Neural progenitor cell (in vitro differentiated cells): ENCODE measurements around the gene CACNA1D. TPM values are rescaled to one million over a fixed set of nuclear protein-coding genes. Genes with fewer than 3 reads are reported as not detected.
"Not testable (repeated sequence)": the region's sequence is repeated elsewhere in the genome, so short reads cannot be mapped to it uniquely, and the experiment has no call there.

Source experiments
- DNase-seq: peaks from one replicate; pipeline ENCODE4 v3.0.0-alpha.2; 2016; ENCODE audit warnings: low spot score
- H2AFZ ChIP-seq: fragments of 200-600 bp; sonication (generic); replicated peaks from 2 replicates; pipeline ENCODE4 v1.6.1; 2016; ENCODE audit warnings: antibody characterized with exemption
- H3F3A ChIP-seq: fragments of 200-600 bp; sonication (generic); 2 replicates; pipeline ENCODE4 v1.6.1; 2016; ENCODE audit warnings: antibody characterized with exemption, low read depth
- H3K27ac ChIP-seq: fragments of 200-600 bp; sonication (generic); 2 replicates; pipeline ENCODE4 v1.5.1; 2016; ENCODE audit warnings: mild to moderate bottlenecking
- H3K27me3 ChIP-seq: fragments of 200-600 bp; sonication (generic); 2 replicates; pipeline ENCODE4 v1.6.1; 2016; ENCODE audit warnings: mild to moderate bottlenecking, moderate library complexity
- H3K36me3 ChIP-seq: fragments of 200-600 bp; sonication (generic); 2 replicates; pipeline ENCODE4 v1.5.1; 2016
- H3K4me1 ChIP-seq: fragments of 200-600 bp; sonication (generic); 2 replicates; pipeline ENCODE4 v1.6.1; 2016; ENCODE audit warnings: mixed run types
- H3K4me2 ChIP-seq: fragments of 200-600 bp; sonication (generic); 2 replicates; pipeline ENCODE4 v1.6.1; 2016
- H3K4me3 ChIP-seq: fragments of 200-600 bp; sonication (generic); 2 replicates; pipeline ENCODE4 v1.5.1; 2016
- H3K79me2 ChIP-seq: fragments of 200-600 bp; sonication (generic); 2 replicates; pipeline ENCODE4 v1.6.1; 2016; ENCODE audit warnings: low read depth
- H3K9ac ChIP-seq: fragments of 200-600 bp; sonication (generic); 2 replicates; pipeline ENCODE4 v1.6.1; 2016
- H3K9me3 ChIP-seq: fragments of 200-600 bp; sonication (generic); 2 replicates; pipeline ENCODE4 v1.5.1; 2016; ENCODE audit warnings: low read depth
- H4K20me1 ChIP-seq: fragments of 200-600 bp; sonication (generic); 2 replicates; pipeline ENCODE4 v1.6.1; 2016; ENCODE audit warnings: low read depth
- H3K27ac Mint-ChIP-seq: 3 replicates; pipeline ENCODE4 v1.8.0; 2021; ENCODE audit warnings: mixed read lengths
- H3K27me3 Mint-ChIP-seq: 2 replicates; pipeline ENCODE4 v1.8.0; 2022; ENCODE audit warnings: low read depth, mild to moderate bottlenecking, inconsistent platforms, moderate library complexity, mixed read lengths; ENCODE audit not compliant: insufficient read depth
- H3K36me3 Mint-ChIP-seq: 3 replicates; pipeline ENCODE4 v1.8.0; 2021; ENCODE audit warnings: mixed read lengths
- H3K4me1 Mint-ChIP-seq: 3 replicates; pipeline ENCODE4 v1.8.0; 2021; ENCODE audit warnings: mixed read lengths
- H3K4me3 Mint-ChIP-seq: 3 replicates; pipeline ENCODE4 v1.8.0; 2021; ENCODE audit warnings: mild to moderate bottlenecking, moderate library complexity, mixed read lengths
- H3K9me3 Mint-ChIP-seq: 3 replicates; pipeline ENCODE4 v1.8.0; 2020; ENCODE audit warnings: mixed read lengths
- EZH2 ChIP-seq: fragments of 200-600 bp; sonication (generic); IDR thresholded peaks from 2 replicates; pipeline ENCODE4 v1.6.1; 2017; ENCODE audit warnings: antibody characterized with exemption, mild to moderate bottlenecking, moderate library complexity
- EZH2phosphoT487 ChIP-seq: fragments of 200-600 bp; sonication (generic); IDR thresholded peaks from 2 replicates; pipeline ENCODE4 v1.6.1; 2017; ENCODE audit warnings: antibody characterized with exemption
- total RNA-seq: library from RNA; depleted of rRNA; stranded (reverse); fragments of >200 nt; gene quantifications from 2 replicates; pipeline ENCODE4 v1.2.3, GENCODE V29; 2015; ENCODE audit warnings: low replicate concordance
- TF ChIP-seq, protein P1 (sequence below): fragments of 200-600 bp; sonication (generic); IDR thresholded peaks from 2 replicates; pipeline ENCODE4 v1.5.1; 2017; ENCODE audit warnings: antibody characterized with exemption, mild to moderate bottlenecking

CACNA1D gene
- total RNA-seq, 1 donor from 2014 or later, result 4.7 TPM

DNA sequence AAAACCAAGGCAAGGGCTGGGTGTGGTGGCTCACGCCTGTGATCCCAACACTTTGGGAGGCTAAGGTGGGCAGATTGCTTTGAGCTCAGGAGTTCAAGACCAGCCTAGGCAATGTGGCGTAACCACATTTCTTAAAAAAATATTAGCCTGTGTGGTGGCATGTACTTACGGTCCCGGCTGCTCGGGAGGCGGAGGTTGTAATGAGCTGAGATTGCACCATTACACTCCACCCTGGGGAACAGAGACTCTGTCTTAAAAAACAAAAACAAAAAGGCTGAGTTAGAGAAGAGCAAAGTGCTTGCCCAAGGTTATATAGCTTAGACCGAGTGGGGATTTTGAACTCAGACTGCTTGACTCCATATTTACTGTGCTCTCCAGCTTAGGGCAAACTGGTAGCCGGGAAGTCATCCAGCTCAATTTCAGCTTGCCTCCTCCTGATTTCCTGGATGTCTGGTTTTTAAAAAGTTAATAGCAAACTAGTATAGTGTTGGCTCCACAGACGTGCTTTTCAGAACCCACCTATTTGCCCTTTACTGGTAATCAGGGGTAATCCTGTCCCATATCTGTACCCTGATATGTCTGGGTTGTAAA is 138.9 kb downstream of the CACNA1D start:
- Histone ChIP-seq H3K4me2 (no peak overlapping the region), H3K9me3 (no peaks in the 10 kb centered on the region), H3K36me3 (no peaks in the 10 kb centered on the region), H3K4me3 (no peak overlapping the region), H3K9ac (no peak overlapping the region), H2AFZ (no peak overlapping the region), H3F3A (no peaks in the 10 kb centered on the region), H3K4me1 (no peaks in the 10 kb centered on the region), H4K20me1 (no peaks in the 10 kb centered on the region), H3K79me2 (no peaks in the 10 kb centered on the region), H3K27ac (no peak overlapping the region), H3K27me3 (no peaks in the 10 kb centered on the region)
- TF ChIP-seq, protein P1, sequence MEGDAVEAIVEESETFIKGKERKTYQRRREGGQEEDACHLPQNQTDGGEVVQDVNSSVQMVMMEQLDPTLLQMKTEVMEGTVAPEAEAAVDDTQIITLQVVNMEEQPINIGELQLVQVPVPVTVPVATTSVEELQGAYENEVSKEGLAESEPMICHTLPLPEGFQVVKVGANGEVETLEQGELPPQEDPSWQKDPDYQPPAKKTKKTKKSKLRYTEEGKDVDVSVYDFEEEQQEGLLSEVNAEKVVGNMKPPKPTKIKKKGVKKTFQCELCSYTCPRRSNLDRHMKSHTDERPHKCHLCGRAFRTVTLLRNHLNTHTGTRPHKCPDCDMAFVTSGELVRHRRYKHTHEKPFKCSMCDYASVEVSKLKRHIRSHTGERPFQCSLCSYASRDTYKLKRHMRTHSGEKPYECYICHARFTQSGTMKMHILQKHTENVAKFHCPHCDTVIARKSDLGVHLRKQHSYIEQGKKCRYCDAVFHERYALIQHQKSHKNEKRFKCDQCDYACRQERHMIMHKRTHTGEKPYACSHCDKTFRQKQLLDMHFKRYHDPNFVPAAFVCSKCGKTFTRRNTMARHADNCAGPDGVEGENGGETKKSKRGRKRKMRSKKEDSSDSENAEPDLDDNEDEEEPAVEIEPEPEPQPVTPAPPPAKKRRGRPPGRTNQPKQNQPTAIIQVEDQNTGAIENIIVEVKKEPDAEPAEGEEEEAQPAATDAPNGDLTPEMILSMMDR, result no peak
- TF ChIP-seq EZH2phosphoT487 (no peak), EZH2 (no peak)
- H3K4me1 Mint-ChIP-seq, result peaks cover 12% of the 10 kb centered on the region
- H3K36me3 Mint-ChIP-seq, result no peaks in the 10 kb centered on the region
- DNase-seq, result no peak
- H3K4me3 Mint-ChIP-seq, result no peak overlapping the region
- no peak overlapping the region for H3K27ac Mint-ChIP-seq
- H3K9me3 Mint-ChIP-seq, result peaks cover 3% of the 10 kb centered on the region
- peaks cover 4% of the 10 kb centered on the region for H3K27me3 Mint-ChIP-seq

GRCh38 chr3:53635041-53635440 is 140.6 kb downstream of the CACNA1D start:
- Mint-ChIP-seq H3K27me3 (no peaks in the 10 kb centered on the region), H3K4me3 (no peak overlapping the region), H3K9me3 (peaks cover 3% of the 10 kb centered on the region), H3K36me3 (no peaks in the 10 kb centered on the region), H3K27ac (no peak overlapping the region), H3K4me1 (no peaks in the 10 kb centered on the region)
- no peak overlapping the region for H3K4me2 ChIP-seq
- H3F3A ChIP-seq, result no peaks in the 10 kb centered on the region
- no peaks in the 10 kb centered on the region for H3K79me2 ChIP-seq
- no peaks in the 10 kb centered on the region for H3K4me1 ChIP-seq
- no peaks in the 10 kb centered on the region for H3K36me3 ChIP-seq
- no peaks in the 10 kb centered on the region for H3K9me3 ChIP-seq
- H4K20me1 ChIP-seq, result no peaks in the 10 kb centered on the region
- H3K9ac ChIP-seq, result no peak overlapping the region
- no peak overlapping the region for H3K27ac ChIP-seq
- TF ChIP-seq EZH2 (no peak), EZH2phosphoT487 (no peak)
- TF ChIP-seq, protein P1, result no peak
- no peak for DNase-seq
- H3K4me3 ChIP-seq, result no peak overlapping the region
- no peaks in the 10 kb centered on the region for H3K27me3 ChIP-seq
- H2AFZ ChIP-seq, result no peak overlapping the region

- H3K4me3 ChIP-seq, H3K9ac ChIP-seq, H3K27ac Mint-ChIP-seq, H3K27me3 ChIP-seq, H3K79me2 ChIP-seq, H3K4me2 ChIP-seq, H3K36me3 ChIP-seq, H3K9me3 Mint-ChIP-seq, H3K4me1 Mint-ChIP-seq, H3K27me3 Mint-ChIP-seq, H3K27ac ChIP-seq, DNase-seq, H2AFZ ChIP-seq, H3F3A ChIP-seq, H3K9me3 ChIP-seq, H4K20me1 ChIP-seq, H3K36me3 Mint-ChIP-seq, H3K4me3 Mint-ChIP-seq, H3K4me1 ChIP-seq: not testable (repeated sequence)
These were observed 144.4 kb downstream of the CACNA1D start for GRCh38 chr3:53638806-53639205.

DNA sequence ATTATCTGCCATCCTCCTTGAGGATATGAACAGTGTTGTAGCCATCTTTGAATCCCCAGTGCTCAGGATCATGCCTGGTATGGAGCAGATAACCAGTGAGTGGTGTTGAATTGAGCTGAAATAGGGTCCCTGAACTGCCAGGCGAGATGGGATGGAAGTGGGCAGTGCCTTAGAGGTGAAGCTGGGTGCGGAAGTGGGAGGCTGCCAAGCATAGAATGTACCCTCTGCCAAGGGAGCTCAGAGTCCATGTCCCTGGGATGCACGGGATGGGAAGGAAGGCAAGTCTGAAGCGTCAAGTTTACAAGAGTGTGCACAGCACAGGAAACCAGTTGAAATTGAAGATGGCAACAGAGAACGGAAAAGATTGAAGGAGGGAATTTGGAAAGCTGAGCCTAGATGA is 147.0 kb downstream of the CACNA1D start:
- Histone ChIP-seq H3F3A (no peaks in the 10 kb centered on the region), H3K79me2 (no peaks in the 10 kb centered on the region), H3K9ac (no peak overlapping the region), H3K9me3 (no peaks in the 10 kb centered on the region), H3K27ac (no peak overlapping the region), H4K20me1 (no peaks in the 10 kb centered on the region), H3K4me1 (no peaks in the 10 kb centered on the region), H3K36me3 (no peaks in the 10 kb centered on the region), H3K4me3 (no peak overlapping the region), H3K27me3 (no peaks in the 10 kb centered on the region), H3K4me2 (no peak overlapping the region), H2AFZ (no peak overlapping the region)
- DNase-seq, result no peak
- H3K27ac Mint-ChIP-seq, result no peak overlapping the region
- TF ChIP-seq, protein P1, result no peak
- TF ChIP-seq EZH2 (no peak), EZH2phosphoT487 (no peak)
- no peak overlapping the region for H3K4me3 Mint-ChIP-seq
- H3K4me1 Mint-ChIP-seq, result no peaks in the 10 kb centered on the region
- no peaks in the 10 kb centered on the region for H3K36me3 Mint-ChIP-seq
- no peaks in the 10 kb centered on the region for H3K9me3 Mint-ChIP-seq
- no peaks in the 10 kb centered on the region for H3K27me3 Mint-ChIP-seq
